ENCODE measurements around the gene SET.

The SET gene

GRCh38 chr9:128720841-128721486 is 31.9 kb downstream of the SET start:
- peaks cover 15% of the 10 kb centered on the region for H3K36me3 ChIP-seq (ENCODE audit: control insufficient read depth, insufficient read depth, low read length)
- DNase-seq, result no peak

GRCh38 chr9:128721487-128722010 is 32.5 kb downstream of the SET start:
- DNase-seq, result no peak
- no peak overlapping the region for H3K4me3 ChIP-seq (ENCODE audit: insufficient read depth, low read depth, low read length, poor library complexity, severe bottlenecking)
- no peaks in the 10 kb centered on the region for H3K27me3 ChIP-seq (replicated peaks; ENCODE audit: control insufficient read depth, insufficient read depth, low read length, poor library complexity, severe bottlenecking)
- H3K9me3 ChIP-seq (ENCODE audit: control insufficient read depth, low read length), result no peaks in the 10 kb centered on the region
- H3K4me1 ChIP-seq (ENCODE audit: control insufficient read depth, insufficient read depth, low read length, poor library complexity, severe bottlenecking), result peaks cover 15% of the 10 kb centered on the region
- H3K36me3 ChIP-seq (ENCODE audit: control insufficient read depth, insufficient read depth, low read length), result peaks cover 15% of the 10 kb centered on the region
- H3K27ac ChIP-seq (ENCODE audit: insufficient read depth, low read length, poor library complexity, severe bottlenecking), result no peak overlapping the region

More at GRCh38 chr9:128720841-128721486, 31.9 kb downstream of the SET start:
- Histone ChIP-seq H3K4me1 (ENCODE audit: control insufficient read depth, insufficient read depth, low read length, poor library complexity, severe bottlenecking) (peaks cover 15% of the 10 kb centered on the region), H3K9me3 (ENCODE audit: control insufficient read depth, low read length) (no peaks in the 10 kb centered on the region), H3K27ac (ENCODE audit: insufficient read depth, low read length, poor library complexity, severe bottlenecking) (no peak overlapping the region), H3K27me3 (replicated peaks; ENCODE audit: control insufficient read depth, insufficient read depth, low read length, poor library complexity, severe bottlenecking) (no peaks in the 10 kb centered on the region), H3K4me3 (ENCODE audit: insufficient read depth, low read depth, low read length, poor library complexity, severe bottlenecking) (no peak overlapping the region)

- H3K9me3 ChIP-seq (ENCODE audit: control insufficient read depth, low read length), result no peaks in the 10 kb centered on the region
- no peak overlapping the region for H3K27ac ChIP-seq (ENCODE audit: insufficient read depth, low read length, poor library complexity, severe bottlenecking)
- peaks cover 15% of the 10 kb centered on the region for H3K4me1 ChIP-seq (ENCODE audit: control insufficient read depth, insufficient read depth, low read length, poor library complexity, severe bottlenecking)
- H3K4me3 ChIP-seq (ENCODE audit: insufficient read depth, low read depth, low read length, poor library complexity, severe bottlenecking), result peak overlapping the region; percentile 81
- H3K27me3 ChIP-seq (replicated peaks; ENCODE audit: control insufficient read depth, insufficient read depth, low read length, poor library complexity, severe bottlenecking), result no peaks in the 10 kb centered on the region
- peaks cover 15% of the 10 kb centered on the region for H3K36me3 ChIP-seq (ENCODE audit: control insufficient read depth, insufficient read depth, low read length)
- DNase-seq, result no peak
Measured at GRCh38 chr9:128722380-128723351, 33.6 kb downstream of the SET start.

- Histone ChIP-seq H3K4me1 (ENCODE audit: control insufficient read depth, insufficient read depth, low read length, poor library complexity, severe bottlenecking) (peaks cover 15% of the 10 kb centered on the region), H3K36me3 (ENCODE audit: control insufficient read depth, insufficient read depth, low read length) (peaks cover 15% of the 10 kb centered on the region), H3K27me3 (replicated peaks; ENCODE audit: control insufficient read depth, insufficient read depth, low read length, poor library complexity, severe bottlenecking) (no peaks in the 10 kb centered on the region), H3K9me3 (ENCODE audit: control insufficient read depth, low read length) (no peaks in the 10 kb centered on the region), H3K4me3 (ENCODE audit: insufficient read depth, low read depth, low read length, poor library complexity, severe bottlenecking) (peak overlapping the region; percentile 81), H3K27ac (ENCODE audit: insufficient read depth, low read length, poor library complexity, severe bottlenecking) (peak overlapping the region; percentile 80)
- DNase-seq, result no peak
Measured at GRCh38 chr9:128723352-128723865, 34.4 kb downstream of the SET start.

- DNase-seq, result peak; percentile 99
- Histone ChIP-seq H3K4me1 (ENCODE audit: control insufficient read depth, insufficient read depth, low read length, poor library complexity, severe bottlenecking) (peaks cover 15% of the 10 kb centered on the region), H3K27ac (ENCODE audit: insufficient read depth, low read length, poor library complexity, severe bottlenecking) (peak within 1 kb of the TSS; percentile 80), H3K9me3 (ENCODE audit: control insufficient read depth, low read length) (no peaks in the 10 kb centered on the region), H3K27me3 (replicated peaks; ENCODE audit: control insufficient read depth, insufficient read depth, low read length, poor library complexity, severe bottlenecking) (no peaks in the 10 kb centered on the region), H3K36me3 (ENCODE audit: control insufficient read depth, insufficient read depth, low read length) (peaks cover 15% of the 10 kb centered on the region), H3K4me3 (ENCODE audit: insufficient read depth, low read depth, low read length, poor library complexity, severe bottlenecking) (peak within 1 kb of the TSS; percentile 81)
Measured at GRCh38 chr9:128723866-128724743, 35.1 kb downstream of the SET start, which contains the start of gene ZDHHC12. ZDHHC12 (minus strand) TSS chr9:128724127; CDS start chr9:128724093, 34 bp downstream.

GRCh38 chr9:128724744-128725211 is 35.8 kb downstream of the SET start:
- Histone ChIP-seq H3K4me1 (ENCODE audit: control insufficient read depth, insufficient read depth, low read length, poor library complexity, severe bottlenecking) (peaks cover 15% of the 10 kb centered on the region), H3K9me3 (ENCODE audit: control insufficient read depth, low read length) (no peaks in the 10 kb centered on the region), H3K27me3 (replicated peaks; ENCODE audit: control insufficient read depth, insufficient read depth, low read length, poor library complexity, severe bottlenecking) (no peaks in the 10 kb centered on the region), H3K36me3 (ENCODE audit: control insufficient read depth, insufficient read depth, low read length) (peaks cover 16% of the 10 kb centered on the region), H3K4me3 (ENCODE audit: insufficient read depth, low read depth, low read length, poor library complexity, severe bottlenecking) (peak overlapping the region; percentile 55), H3K27ac (ENCODE audit: insufficient read depth, low read length, poor library complexity, severe bottlenecking) (peak overlapping the region; percentile 52)
- DNase-seq, result peak in 2 of 3 donors; percentile 24 to 34

GRCh38 chr9:128727640-128728248 is 38.7 kb downstream of the SET start:
- Histone ChIP-seq H3K27me3 (replicated peaks; ENCODE audit: control insufficient read depth, insufficient read depth, low read length, poor library complexity, severe bottlenecking) (no peaks in the 10 kb centered on the region), H3K4me1 (ENCODE audit: control insufficient read depth, insufficient read depth, low read length, poor library complexity, severe bottlenecking) (peaks cover 15% of the 10 kb centered on the region), H3K27ac (ENCODE audit: insufficient read depth, low read length, poor library complexity, severe bottlenecking) (no peak overlapping the region), H3K36me3 (ENCODE audit: control insufficient read depth, insufficient read depth, low read length) (peaks cover 12% of the 10 kb centered on the region), H3K4me3 (ENCODE audit: insufficient read depth, low read depth, low read length, poor library complexity, severe bottlenecking) (no peak overlapping the region), H3K9me3 (ENCODE audit: control insufficient read depth, low read length) (no peaks in the 10 kb centered on the region)
- DNase-seq, result no peak

GRCh38 chr9:128728298-128728697 is 39.3 kb downstream of the SET start:
- Histone ChIP-seq H3K9me3 (ENCODE audit: control insufficient read depth, low read length) (no peaks in the 10 kb centered on the region), H3K4me3 (ENCODE audit: insufficient read depth, low read depth, low read length, poor library complexity, severe bottlenecking) (no peak overlapping the region), H3K27me3 (replicated peaks; ENCODE audit: control insufficient read depth, insufficient read depth, low read length, poor library complexity, severe bottlenecking) (no peaks in the 10 kb centered on the region), H3K4me1 (ENCODE audit: control insufficient read depth, insufficient read depth, low read length, poor library complexity, severe bottlenecking) (peaks cover 13% of the 10 kb centered on the region), H3K27ac (ENCODE audit: insufficient read depth, low read length, poor library complexity, severe bottlenecking) (no peak overlapping the region), H3K36me3 (ENCODE audit: control insufficient read depth, insufficient read depth, low read length) (peaks cover 17% of the 10 kb centered on the region)
- DNase-seq, result no peak

- no peak for DNase-seq
- H3K36me3 ChIP-seq (ENCODE audit: control insufficient read depth, insufficient read depth, low read length), result peaks cover 19% of the 10 kb centered on the region
- no peak overlapping the region for H3K27ac ChIP-seq (ENCODE audit: insufficient read depth, low read length, poor library complexity, severe bottlenecking)
- no peak overlapping the region for H3K4me3 ChIP-seq (ENCODE audit: insufficient read depth, low read depth, low read length, poor library complexity, severe bottlenecking)
- H3K9me3 ChIP-seq (ENCODE audit: control insufficient read depth, low read length), result no peaks in the 10 kb centered on the region
- H3K27me3 ChIP-seq (replicated peaks; ENCODE audit: control insufficient read depth, insufficient read depth, low read length, poor library complexity, severe bottlenecking), result no peaks in the 10 kb centered on the region
- H3K4me1 ChIP-seq (ENCODE audit: control insufficient read depth, insufficient read depth, low read length, poor library complexity, severe bottlenecking), result peaks cover 8% of the 10 kb centered on the region
Measured at GRCh38 chr9:128729302-128729701, 40.3 kb downstream of the SET start.

All from effector memory CD4-positive, alpha-beta T cell (primary cell).